Astrocyte of the spinal cord (primary cell): ENCODE measurements around the gene TOM1.
"Not testable (repeated sequence)": the region's sequence is repeated elsewhere in the genome, so short reads cannot be mapped to it uniquely, and the experiment has no call there.

ENCODE experiments used
- DNase-seq: peaks from one replicate; pipeline ENCODE4 v3.0.0; 2011; ENCODE audit warnings: low read depth, low spot score
- H3K4me3 ChIP-seq: 2 replicates; pipeline ENCODE4 v1.5.1; 2011; ENCODE audit warnings: low read depth, mild to moderate bottlenecking, low read length, moderate library complexity
- in situ Hi-C: cut with HindIII; loops from 2 replicates; pipeline ENCODE4 v1.10.0; 2017; ENCODE audit warnings: low sequenced_read_pairs
- TF ChIP-seq, protein P1 (sequence below): IDR thresholded peaks from 2 replicates; pipeline ENCODE4 v1.5.1; 2012; ENCODE audit warnings: low read depth, mild to moderate bottlenecking, low read length, inconsistent platforms

The TOM1 gene

DNA sequence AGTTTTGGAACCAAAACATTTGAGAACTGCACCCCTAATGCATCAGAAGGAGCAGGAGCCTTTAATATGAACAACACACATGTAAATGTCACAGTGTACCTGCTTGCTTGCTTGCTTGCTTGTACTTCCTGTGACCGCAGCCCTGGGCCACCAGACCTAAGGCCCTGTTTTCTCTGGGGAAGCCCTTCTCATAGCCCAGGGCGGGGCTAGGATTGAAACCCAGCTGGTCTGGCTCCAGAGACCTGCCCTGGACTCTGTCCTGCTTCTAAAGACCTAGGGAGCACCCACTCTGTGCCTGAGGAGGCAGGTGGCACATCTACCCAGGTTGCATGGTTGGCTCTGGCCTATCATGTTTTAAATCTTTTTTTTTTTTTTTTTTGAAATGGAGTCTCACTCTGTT, 92.7 kb downstream of the TOM1 start:
- in situ Hi-C loops, result no loop called here
- DNase-seq, result no peak
- TF ChIP-seq, protein P1, sequence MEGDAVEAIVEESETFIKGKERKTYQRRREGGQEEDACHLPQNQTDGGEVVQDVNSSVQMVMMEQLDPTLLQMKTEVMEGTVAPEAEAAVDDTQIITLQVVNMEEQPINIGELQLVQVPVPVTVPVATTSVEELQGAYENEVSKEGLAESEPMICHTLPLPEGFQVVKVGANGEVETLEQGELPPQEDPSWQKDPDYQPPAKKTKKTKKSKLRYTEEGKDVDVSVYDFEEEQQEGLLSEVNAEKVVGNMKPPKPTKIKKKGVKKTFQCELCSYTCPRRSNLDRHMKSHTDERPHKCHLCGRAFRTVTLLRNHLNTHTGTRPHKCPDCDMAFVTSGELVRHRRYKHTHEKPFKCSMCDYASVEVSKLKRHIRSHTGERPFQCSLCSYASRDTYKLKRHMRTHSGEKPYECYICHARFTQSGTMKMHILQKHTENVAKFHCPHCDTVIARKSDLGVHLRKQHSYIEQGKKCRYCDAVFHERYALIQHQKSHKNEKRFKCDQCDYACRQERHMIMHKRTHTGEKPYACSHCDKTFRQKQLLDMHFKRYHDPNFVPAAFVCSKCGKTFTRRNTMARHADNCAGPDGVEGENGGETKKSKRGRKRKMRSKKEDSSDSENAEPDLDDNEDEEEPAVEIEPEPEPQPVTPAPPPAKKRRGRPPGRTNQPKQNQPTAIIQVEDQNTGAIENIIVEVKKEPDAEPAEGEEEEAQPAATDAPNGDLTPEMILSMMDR, result no peak
- H3K4me3 ChIP-seq, result no peak overlapping the region

DNA sequence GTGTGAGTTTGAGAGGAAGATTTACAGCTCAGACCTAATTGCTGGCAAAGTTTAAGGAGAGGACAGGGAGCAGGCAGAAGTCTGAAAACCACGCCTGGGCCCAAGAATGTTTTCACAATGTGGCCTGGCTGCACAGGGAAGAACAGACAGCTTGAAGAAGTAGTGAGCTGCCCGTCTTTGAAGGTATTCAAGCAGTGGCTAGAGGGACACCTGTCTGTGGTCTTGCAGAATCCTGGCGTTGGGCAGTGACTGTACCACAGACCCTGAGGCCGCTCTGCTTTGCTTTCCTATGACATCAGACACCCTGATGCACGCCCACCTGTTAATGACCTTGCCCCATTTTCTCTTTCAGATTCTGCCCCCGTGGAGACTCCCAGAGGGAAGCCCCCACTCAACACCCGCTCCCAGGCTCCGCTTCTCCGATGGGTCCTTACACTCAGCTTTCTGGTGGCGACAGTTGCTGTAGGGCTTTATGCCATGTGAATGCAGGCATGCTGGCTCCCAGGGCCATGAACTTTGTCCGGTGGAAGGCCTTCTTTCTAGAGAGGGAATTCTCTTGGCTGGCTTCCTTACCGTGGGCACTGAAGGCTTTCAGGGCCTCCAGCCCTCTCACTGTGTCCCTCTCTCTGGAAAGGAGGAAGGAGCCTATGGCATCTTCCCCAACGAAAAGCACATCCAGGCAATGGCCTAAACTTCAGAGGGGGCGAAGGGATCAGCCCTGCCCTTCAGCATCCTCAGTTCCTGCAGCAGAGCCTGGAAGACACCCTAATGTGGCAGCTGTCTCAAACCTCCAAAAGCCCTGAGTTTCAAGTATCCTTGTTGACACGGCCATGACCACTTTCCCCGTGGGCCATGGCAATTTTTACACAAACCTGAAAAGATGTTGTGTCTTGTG, 93.7 kb downstream of the TOM1 start:
- TF ChIP-seq, protein P1, result no peak
- H3K4me3 ChIP-seq, result no peak overlapping the region
- in situ Hi-C loops, result no loop called here
- DNase-seq, result no peak

DNA sequence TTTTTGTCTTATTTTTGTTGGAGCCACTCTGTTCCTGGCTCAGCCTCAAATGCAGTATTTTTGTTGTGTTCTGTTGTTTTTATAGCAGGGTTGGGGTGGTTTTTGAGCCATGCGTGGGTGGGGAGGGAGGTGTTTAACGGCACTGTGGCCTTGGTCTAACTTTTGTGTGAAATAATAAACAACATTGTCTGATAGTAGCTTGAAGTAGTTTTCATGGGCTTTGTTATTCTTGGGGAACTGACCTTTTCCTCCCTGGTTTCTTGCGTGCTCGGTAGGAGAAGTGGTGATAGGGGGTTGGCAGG, 94.3 kb downstream of the TOM1 start:
- in situ Hi-C loops, result no loop called here
- TF ChIP-seq, protein P1, result no peak
- DNase-seq, result peak; percentile 8
- no peak overlapping the region for H3K4me3 ChIP-seq

DNA sequence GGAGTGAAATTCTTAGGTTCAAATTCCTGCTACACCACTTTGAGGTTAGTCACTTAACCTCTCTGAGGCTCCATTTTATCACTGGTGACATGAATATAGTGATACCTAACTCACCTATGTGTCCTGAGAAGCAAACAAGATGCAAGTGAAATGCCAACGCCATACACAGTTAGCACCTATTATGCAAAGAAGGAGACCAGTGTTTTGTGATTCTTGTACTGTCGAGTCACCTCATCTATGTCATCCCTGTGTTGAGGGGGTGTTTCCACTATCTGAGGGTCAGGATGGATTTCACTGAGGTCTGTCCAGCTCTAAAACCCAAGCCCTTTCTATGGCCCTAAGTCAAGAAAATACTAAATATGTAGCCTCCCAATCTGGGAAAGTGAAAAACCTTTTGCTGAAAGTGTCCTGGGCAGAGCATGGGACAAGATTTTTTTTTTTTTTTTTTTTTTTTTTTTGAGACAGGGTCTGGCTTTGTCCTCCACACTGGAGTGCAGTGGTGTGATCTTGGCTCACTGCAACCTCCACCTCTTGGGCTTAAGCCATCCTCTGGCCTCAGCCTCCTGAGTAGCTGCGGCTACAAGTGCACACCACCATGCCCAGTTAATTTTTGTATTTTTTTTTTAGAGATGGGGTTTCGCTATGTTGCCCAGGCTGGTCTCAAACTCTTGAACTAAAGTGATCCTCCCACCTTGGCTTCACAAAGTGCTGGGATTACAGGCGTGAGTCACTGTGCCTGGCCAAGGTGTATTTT, 95.3 kb downstream of the TOM1 start:
- no peak for DNase-seq
- in situ Hi-C loops, result no loop called here
- no peak overlapping the region for H3K4me3 ChIP-seq
- TF ChIP-seq, protein P1, result no peak

DNA sequence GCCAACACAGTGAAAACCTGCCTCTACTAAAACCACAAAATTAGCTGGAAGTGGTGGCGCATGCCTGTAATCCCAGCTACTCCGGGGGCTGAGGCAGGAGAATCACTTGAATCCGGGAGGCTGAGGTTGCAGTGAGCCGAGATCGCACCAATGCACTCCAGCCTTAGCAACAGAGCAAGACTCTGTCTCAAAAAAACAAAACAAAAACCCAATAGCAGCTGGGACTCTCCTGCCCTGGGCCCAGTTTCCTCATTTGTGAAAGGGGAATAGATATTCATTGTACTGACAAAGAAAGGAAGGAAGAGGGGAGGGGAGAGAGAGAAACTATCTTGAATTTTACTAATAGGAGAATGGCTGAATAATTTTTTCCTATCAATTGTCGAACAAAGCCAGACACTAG, 96.9 kb downstream of the TOM1 start:
- in situ Hi-C loops, DNase-seq, H3K4me3 ChIP-seq: not testable (repeated sequence)

DNA sequence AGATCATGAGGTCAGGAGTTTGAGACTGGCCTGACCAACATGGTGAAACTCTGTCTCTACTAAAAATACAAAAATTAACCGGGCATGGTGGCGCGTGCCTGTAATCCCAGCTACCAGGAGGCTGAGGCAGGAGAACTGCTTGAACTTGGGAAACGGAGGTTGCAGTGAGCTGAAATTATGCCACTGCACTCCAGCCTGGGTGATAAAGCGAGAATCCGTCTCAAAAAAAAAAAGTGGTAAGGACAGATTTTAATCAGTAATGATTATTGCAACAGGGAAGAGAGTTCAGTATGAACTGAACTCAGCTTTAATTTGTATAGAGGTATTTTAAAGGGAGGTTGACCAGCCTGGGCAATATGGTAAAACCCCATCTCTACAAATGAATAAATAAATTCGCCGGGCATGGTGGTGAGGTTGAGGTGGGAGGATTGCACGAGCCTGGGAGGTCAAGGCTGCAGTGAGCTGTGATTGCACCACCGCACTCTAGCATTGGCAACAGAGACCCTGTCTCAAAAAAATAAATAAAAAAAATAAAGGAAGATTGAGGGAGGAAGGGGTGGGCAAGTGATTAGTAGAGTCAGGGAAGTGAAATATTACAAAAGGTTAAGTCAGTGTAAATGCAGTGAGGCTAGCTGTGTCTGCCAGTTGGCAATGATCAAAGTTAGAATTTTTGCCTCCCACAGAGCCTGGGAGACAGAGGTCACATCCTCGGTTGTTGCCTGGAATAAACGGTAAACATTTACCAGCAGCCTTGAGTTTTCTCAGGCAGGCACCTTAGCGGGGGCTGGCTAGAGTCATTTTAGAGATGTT, 97.6 kb downstream of the TOM1 start:
- peak; percentile 61 for DNase-seq

More for the DNA sequence above, 97.6 kb downstream of the TOM1 start:
- TF ChIP-seq, protein P1, result no peak
- in situ Hi-C loops, result no loop called here
- no peak overlapping the region for H3K4me3 ChIP-seq
